MCF 10A (cell line): ENCODE data around the gene SPCS1. TPM values are rescaled to one million over a fixed set of nuclear protein-coding genes. Genes with fewer than 3 reads are reported as not detected.

Experiments
- BruUV-seq: library from RNA; stranded (reverse); fragments of 400-500 nt; replicated peaks from 2 replicates; lab custom pipeline; 2021; lab: Mats Ljungman, UMichigan
- CTCF ChIA-PET: fragments of 300-600 bp; sonication (Branson Sonifier 250); formaldehyde crosslinking; extraction: SDS; loops from one replicate; lab custom pipeline; 2021; ENCODE audit warnings: antibody characterized with exemption, inconsistent platforms; lab: Yijun Ruan, JAX
- POLR2A ChIA-PET: fragments of 300-600, 350-650 bp; sonication (Branson Sonifier 250); formaldehyde crosslinking; extraction: SDS; loops from one replicate; lab custom pipeline; 2020; ENCODE audit warnings: antibody characterized with exemption, inconsistent platforms; lab: Yijun Ruan, JAX
- DNase-seq: peaks from one replicate; pipeline ENCODE4 v3.0.0-alpha.2; 2018; ENCODE audit not compliant: unreplicated experiment
- H3K27ac Mint-ChIP-seq: one replicate; pipeline ENCODE4 v1.8.0; 2022; ENCODE audit warnings: mild to moderate bottlenecking, low read depth, mixed read lengths; ENCODE audit not compliant: unreplicated experiment
- H3K27me3 Mint-ChIP-seq: one replicate; pipeline ENCODE4 v1.8.0; 2022; ENCODE audit warnings: mixed read lengths; ENCODE audit not compliant: insufficient read depth, unreplicated experiment
- H3K36me3 Mint-ChIP-seq: one replicate; pipeline ENCODE4 v1.8.0; 2022; ENCODE audit warnings: mild to moderate bottlenecking, moderate library complexity, mixed read lengths; ENCODE audit not compliant: insufficient read depth, unreplicated experiment
- H3K4me1 Mint-ChIP-seq: one replicate; pipeline ENCODE4 v1.8.0; 2022; ENCODE audit warnings: mixed read lengths; ENCODE audit not compliant: insufficient read depth, unreplicated experiment
- H3K4me3 Mint-ChIP-seq: one replicate; pipeline ENCODE4 v1.8.0; 2022; ENCODE audit warnings: mild to moderate bottlenecking, moderate library complexity, mixed read lengths; ENCODE audit not compliant: unreplicated experiment
- H3K9me3 Mint-ChIP-seq: one replicate; pipeline ENCODE4 v1.8.0; 2022; ENCODE audit warnings: mixed read lengths; ENCODE audit not compliant: unreplicated experiment
- intact Hi-C: fragments of 100-400 bp; cut with micrococcal nuclease; formaldehyde crosslinking; loops from 2 replicates; pipeline ENCODE4 v1.14.1; 2022
- total RNA-seq: library from RNA; stranded (reverse); gene quantifications from 2 replicates; pipeline ENCODE4 v1.2.3, GENCODE V29; 2022
- TF ChIP-seq, protein P1 (sequence below): fragments of 200-600 bp; IDR thresholded peaks from one replicate; pipeline ENCODE4 v1.8.0; 2022; ENCODE audit warnings: antibody characterized with exemption, mild to moderate bottlenecking; ENCODE audit not compliant: unreplicated experiment

Gene SPCS1
- total RNA-seq, 1 experiment from 2014 or later = 135 TPM

DNA sequence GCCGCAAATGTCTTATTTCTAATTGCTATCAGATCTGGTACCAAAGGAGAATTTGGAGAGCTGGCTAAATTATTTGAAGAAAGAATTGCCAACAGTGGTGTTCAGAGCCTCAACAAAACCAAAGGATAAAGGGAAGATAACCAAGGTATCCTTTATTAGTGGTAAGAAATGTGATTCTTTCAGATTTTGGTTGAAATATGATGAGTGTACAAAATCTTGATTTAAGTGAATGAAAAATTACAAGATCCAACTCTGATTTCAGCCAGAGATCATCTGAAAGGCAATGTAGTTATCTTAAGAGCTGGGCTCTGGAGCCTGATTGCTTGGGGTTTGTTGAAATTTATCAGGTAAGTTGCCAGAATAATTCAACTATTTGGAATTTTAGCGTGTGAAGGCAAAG is 15.3 kb upstream of the SPCS1 start:
- H3K9me3 Mint-ChIP-seq = no peaks in the 10 kb centered on the region
- ChIA-PET CTCF (interaction anchor here (0.6 to 1.5 kb wide), 2 partner anchors 14 to 112 kb away, joined by 3 to 4 read pairs; no protein-coding TSS in a partner anchor), POLR2A (interaction anchor here (1.5 to 4.8 kb wide), 2 partner anchors 15 to 20 kb away, joined by 3 to 30 read pairs; partner anchors contain the start of genes GLT8D1 and SPCS1)
- H3K4me1 Mint-ChIP-seq = peaks cover 13% of the 10 kb centered on the region
- DNase-seq = no peak
- intact Hi-C loops = no loop called here
- TF ChIP-seq, protein P1, sequence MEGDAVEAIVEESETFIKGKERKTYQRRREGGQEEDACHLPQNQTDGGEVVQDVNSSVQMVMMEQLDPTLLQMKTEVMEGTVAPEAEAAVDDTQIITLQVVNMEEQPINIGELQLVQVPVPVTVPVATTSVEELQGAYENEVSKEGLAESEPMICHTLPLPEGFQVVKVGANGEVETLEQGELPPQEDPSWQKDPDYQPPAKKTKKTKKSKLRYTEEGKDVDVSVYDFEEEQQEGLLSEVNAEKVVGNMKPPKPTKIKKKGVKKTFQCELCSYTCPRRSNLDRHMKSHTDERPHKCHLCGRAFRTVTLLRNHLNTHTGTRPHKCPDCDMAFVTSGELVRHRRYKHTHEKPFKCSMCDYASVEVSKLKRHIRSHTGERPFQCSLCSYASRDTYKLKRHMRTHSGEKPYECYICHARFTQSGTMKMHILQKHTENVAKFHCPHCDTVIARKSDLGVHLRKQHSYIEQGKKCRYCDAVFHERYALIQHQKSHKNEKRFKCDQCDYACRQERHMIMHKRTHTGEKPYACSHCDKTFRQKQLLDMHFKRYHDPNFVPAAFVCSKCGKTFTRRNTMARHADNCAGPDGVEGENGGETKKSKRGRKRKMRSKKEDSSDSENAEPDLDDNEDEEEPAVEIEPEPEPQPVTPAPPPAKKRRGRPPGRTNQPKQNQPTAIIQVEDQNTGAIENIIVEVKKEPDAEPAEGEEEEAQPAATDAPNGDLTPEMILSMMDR = no peak
- no peaks in the 10 kb centered on the region for H3K27me3 Mint-ChIP-seq
- H3K36me3 Mint-ChIP-seq = peaks cover 88% of the 10 kb centered on the region
- no peak overlapping the region for H3K4me3 Mint-ChIP-seq
- H3K27ac Mint-ChIP-seq = no peak overlapping the region
- BruUV-seq = no TSS peak

DNA sequence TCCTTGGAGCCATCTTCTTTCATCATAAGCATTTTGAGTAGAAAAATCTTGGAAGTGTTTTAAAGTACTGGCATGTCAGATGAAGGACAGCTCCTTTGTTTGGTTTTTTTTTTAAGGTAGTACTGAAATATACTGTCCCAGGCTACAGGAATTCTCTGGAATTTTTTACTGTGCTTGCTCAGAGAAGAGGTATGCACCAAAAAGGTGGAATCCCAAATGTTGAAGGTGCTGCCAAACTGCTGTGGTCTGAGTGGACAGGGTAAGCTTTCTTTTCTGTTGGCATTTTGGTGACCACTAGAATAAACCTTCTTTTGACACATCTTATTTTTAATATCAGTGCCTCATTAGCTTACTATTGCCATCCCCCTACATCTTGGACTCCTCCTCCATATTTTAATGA is 12.8 kb upstream of the SPCS1 start:
- CTCF ChIA-PET = no interaction called here

DNA sequence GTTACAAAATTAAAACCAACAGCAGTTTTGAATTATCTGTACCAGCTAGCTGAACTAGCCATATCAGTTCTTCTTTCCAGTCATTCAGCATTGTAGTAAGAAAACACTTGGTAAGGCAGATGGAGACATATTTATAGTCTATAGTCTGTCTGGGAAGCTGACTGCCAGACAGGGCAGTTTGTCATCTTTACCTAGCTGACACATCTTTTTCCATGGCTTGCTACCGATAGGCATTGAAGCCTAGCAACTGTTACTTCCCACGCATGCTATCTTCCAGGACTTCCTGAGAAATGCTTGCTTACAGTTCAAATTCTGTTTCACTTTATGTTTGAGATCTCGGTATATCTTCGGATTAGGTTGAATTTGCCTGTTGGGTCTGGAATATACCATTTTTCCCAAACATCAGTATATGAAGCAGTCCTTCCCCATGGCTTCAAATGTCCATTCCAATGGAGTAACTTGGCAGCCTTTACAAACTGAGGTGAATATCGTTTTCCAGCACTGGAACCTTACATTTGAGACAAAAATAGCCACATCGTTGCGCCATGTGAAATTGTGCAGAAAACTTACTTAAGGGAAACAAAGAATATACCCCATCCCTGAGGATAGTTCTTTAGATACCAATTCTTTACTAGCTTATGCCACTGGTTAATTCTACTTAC is 11.2 kb upstream of the SPCS1 start:
- no peaks in the 10 kb centered on the region for H3K27me3 Mint-ChIP-seq
- no peak overlapping the region for H3K4me3 Mint-ChIP-seq
- no peak overlapping the region for H3K27ac Mint-ChIP-seq
- DNase-seq = no peak
- TF ChIP-seq, protein P1 = no peak
- TSS peak; percentile 62 for BruUV-seq
- POLR2A ChIA-PET = interaction anchor here (3.9 to 6.5 kb wide), 2 partner anchors 8 to 12 kb away, joined by 34 to 75 read pairs; partner anchors contain the start of genes GLT8D1, GNL3, PBRM1 and SPCS1
- H3K4me1 Mint-ChIP-seq = peaks cover 5% of the 10 kb centered on the region
- no peaks in the 10 kb centered on the region for H3K9me3 Mint-ChIP-seq
- intact Hi-C loops = no loop called here
- CTCF ChIA-PET = interaction anchor here (1.0 kb wide), 1 partner anchor 47 kb away, joined by 3 read pairs; no protein-coding TSS in a partner anchor
- H3K36me3 Mint-ChIP-seq = peaks cover 84% of the 10 kb centered on the region

More for the DNA sequence above, 12.8 kb upstream of the SPCS1 start:
- TF ChIP-seq, protein P1 = no peak
- POLR2A ChIA-PET = interaction anchor here (0.6 to 4.8 kb wide), 4 partner anchors 8 to 27 kb away, joined by 3 to 30 read pairs (median 4); partner anchors contain the start of genes GLT8D1 and SPCS1
- no peaks in the 10 kb centered on the region for H3K9me3 Mint-ChIP-seq
- no peak overlapping the region for H3K27ac Mint-ChIP-seq
- H3K4me3 Mint-ChIP-seq = no peak overlapping the region
- intact Hi-C loops = no loop called here
- H3K36me3 Mint-ChIP-seq = peaks cover 100% of the 10 kb centered on the region
- H3K4me1 Mint-ChIP-seq = peaks cover 13% of the 10 kb centered on the region
- no peak for DNase-seq
- H3K27me3 Mint-ChIP-seq = no peaks in the 10 kb centered on the region
- BruUV-seq = no TSS peak
